ENCODE measurements around the gene RGS4. TPM values are rescaled to one million over a fixed set of nuclear protein-coding genes. Genes with fewer than 3 reads are reported as not detected.
A peak's percentile ranks its signal among the peaks of the same experiment; 100 is the strongest.

Gene RGS4
- total RNA-seq, 1 donor from 2014 or later, result 20.8 TPM

DNA sequence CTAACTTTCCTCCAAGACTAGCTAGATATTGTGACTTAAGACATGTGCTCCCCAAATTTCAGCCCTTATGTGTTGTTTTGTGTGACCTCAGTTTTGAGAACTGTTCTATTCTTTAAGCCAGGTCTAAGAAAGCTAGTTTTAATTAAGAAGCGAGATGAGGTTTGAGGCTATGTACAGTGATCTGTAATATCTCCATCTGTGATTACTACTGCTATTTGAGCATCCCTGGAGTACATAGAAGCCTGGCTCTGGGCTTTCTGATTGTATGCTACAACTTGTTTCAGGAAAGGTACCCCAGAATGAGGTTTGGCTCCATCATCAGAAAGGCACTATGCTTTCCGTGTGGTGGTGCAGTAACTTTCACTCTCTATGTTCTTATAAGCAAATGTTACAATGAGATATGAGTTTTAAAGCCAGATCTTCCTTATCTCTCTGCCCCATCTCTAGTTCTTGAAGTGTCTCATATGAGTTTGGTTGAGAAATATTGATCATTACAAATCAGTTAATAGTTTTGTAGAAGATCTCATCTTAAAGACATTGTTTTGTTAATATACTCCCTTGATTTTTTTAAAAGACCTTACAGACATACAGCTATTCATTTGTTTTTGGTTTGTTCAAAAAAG lies 605 bp downstream of the RGS4 start:
- DNase-seq (ENCODE audit: low read depth), result no peak
- TF ChIP-seq, protein P1, sequence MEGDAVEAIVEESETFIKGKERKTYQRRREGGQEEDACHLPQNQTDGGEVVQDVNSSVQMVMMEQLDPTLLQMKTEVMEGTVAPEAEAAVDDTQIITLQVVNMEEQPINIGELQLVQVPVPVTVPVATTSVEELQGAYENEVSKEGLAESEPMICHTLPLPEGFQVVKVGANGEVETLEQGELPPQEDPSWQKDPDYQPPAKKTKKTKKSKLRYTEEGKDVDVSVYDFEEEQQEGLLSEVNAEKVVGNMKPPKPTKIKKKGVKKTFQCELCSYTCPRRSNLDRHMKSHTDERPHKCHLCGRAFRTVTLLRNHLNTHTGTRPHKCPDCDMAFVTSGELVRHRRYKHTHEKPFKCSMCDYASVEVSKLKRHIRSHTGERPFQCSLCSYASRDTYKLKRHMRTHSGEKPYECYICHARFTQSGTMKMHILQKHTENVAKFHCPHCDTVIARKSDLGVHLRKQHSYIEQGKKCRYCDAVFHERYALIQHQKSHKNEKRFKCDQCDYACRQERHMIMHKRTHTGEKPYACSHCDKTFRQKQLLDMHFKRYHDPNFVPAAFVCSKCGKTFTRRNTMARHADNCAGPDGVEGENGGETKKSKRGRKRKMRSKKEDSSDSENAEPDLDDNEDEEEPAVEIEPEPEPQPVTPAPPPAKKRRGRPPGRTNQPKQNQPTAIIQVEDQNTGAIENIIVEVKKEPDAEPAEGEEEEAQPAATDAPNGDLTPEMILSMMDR (IDR thresholded peaks at IDR 0.05; ENCODE audit: insufficient read depth, low read length, poor library complexity, severe bottlenecking), result no peak
- Histone ChIP-seq H3K27me3 (ENCODE audit: control insufficient read depth, insufficient read depth, low read length) (no peaks in the 10 kb centered on the region), H3K36me3 (ENCODE audit: control insufficient read depth, insufficient read depth, low read length) (no peaks in the 10 kb centered on the region), H3K4me3 (ENCODE audit: low read depth, low read length) (peak overlapping the region; percentile 46)

DNA sequence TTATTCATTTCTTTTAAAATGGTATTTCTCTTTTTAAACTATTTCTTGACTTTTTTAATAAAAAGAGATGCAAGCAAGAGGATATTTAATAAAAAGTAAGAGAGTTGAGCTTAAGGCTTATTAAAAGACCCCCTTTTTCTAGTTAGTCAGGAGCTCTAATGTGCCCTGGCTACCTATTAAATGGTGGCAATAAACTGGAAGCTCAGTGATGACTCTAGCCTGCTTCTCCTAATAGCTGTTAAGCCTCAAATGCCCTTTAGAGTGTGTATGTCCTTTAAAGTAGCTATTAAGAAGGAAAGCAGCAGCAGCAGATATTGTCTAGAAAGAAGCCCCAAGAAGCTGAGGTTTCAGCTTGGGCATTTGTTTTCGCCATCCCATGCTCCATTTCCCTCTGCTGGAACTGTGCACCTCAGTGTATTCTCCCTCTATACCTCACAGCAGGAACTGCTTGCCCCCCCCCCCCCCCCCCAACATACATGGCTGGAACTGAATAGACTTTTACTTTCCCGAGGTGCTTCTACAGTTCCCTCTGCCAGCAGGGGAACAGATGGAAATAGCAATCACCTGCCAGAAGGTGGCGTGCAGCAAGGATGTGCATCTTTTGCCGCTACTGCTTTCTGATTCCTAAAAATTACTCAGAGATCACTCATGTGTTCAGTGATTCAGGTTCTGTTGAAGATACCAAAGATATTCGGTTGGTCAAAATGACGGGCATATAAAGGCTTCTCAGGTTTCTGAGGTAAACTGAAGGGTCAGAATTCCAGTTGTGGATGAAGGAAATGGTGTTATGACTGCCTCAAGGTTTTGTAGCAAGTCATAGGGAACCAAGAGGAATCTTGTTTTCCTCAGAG lies 2.5 kb downstream of the RGS4 start:
- peak overlapping the region; percentile 46 for H3K4me3 ChIP-seq (ENCODE audit: low read depth, low read length)
- H3K27me3 ChIP-seq (ENCODE audit: control insufficient read depth, insufficient read depth, low read length), result no peaks in the 10 kb centered on the region
- DNase-seq (ENCODE audit: low read depth), result peak; percentile 63
- no peaks in the 10 kb centered on the region for H3K36me3 ChIP-seq (ENCODE audit: control insufficient read depth, insufficient read depth, low read length)
- TF ChIP-seq, protein P1 (IDR thresholded peaks at IDR 0.05; ENCODE audit: insufficient read depth, low read length, poor library complexity, severe bottlenecking), result peak; percentile 84

DNA sequence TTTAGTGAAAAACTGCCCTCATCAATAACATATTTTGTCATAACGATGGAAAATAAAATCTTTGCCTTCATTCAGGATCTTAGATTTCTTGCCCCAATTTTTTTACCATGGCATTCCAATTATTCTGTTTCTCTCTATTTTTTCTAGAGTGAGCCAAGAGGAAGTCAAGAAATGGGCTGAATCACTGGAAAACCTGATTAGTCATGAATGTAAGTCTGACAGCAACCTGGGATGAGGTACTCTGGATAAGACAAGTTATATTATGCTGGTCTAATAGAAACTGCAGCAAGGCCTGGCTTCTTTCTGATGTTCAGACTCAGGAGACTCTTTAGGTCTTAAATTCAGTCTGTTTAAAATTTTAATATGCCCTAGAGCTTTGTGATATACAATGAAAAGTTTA lies 3.5 kb downstream of the RGS4 start:
- H3K27me3 ChIP-seq (ENCODE audit: control insufficient read depth, insufficient read depth, low read length), result no peaks in the 10 kb centered on the region
- H3K36me3 ChIP-seq (ENCODE audit: control insufficient read depth, insufficient read depth, low read length), result no peaks in the 10 kb centered on the region
- TF ChIP-seq, protein P1 (IDR thresholded peaks at IDR 0.05; ENCODE audit: insufficient read depth, low read length, poor library complexity, severe bottlenecking), result no peak
- H3K4me3 ChIP-seq (ENCODE audit: low read depth, low read length), result no peak overlapping the region
- DNase-seq (ENCODE audit: low read depth), result no peak

DNA sequence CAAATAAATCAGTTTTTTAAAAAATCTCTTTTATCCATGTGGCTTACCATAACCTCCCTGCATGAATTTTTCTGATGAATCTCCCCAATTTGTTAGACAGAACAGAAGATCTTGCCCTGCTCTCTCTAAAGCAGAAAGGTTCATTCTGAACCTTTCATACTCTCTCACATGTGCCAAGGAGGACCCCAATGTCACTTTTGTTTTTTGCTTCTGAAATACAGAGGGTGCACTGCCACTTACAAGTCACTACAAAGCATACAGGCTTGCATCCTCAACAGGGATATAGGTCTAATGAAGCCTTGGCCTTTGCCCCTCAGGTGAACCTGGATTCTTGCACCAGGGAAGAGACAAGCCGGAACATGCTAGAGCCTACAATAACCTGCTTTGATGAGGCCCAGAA lies 4.8 kb downstream of the RGS4 start:
- TF ChIP-seq, protein P1 (IDR thresholded peaks at IDR 0.05; ENCODE audit: insufficient read depth, low read length, poor library complexity, severe bottlenecking), result no peak
- H3K4me3 ChIP-seq (ENCODE audit: low read depth, low read length), result no peak overlapping the region
- H3K27me3 ChIP-seq (ENCODE audit: control insufficient read depth, insufficient read depth, low read length), result no peaks in the 10 kb centered on the region
- DNase-seq (ENCODE audit: low read depth), result no peak
- H3K36me3 ChIP-seq (ENCODE audit: control insufficient read depth, insufficient read depth, low read length), result no peaks in the 10 kb centered on the region

DNA sequence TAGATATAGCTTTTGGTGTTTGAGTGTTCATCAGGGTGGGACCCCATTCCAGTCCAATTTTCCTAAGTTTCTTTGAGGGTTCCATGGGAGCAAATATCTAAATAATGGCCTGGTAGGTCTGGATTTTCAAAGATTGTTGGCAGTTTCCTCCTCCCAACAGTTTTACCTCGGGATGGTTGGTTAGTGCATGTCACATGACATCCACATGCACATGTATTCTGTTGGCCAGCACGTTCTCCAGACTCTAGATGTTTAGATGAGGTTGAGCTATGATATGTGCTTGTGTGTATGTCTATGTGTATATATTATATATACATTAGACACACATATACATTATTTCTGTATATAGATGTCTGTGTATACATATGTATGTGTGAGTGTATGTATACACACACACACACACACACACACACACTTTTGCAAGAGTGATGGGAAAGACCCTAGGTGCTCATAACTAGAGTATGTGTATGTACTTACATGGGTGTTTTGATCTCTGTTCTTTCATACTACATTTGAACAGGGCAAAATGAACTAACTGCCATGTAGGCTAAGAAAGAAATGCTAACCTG lies 5.6 kb downstream of the RGS4 start:
- DNase-seq (ENCODE audit: low read depth), result no peak
- Histone ChIP-seq H3K36me3 (ENCODE audit: control insufficient read depth, insufficient read depth, low read length) (no peaks in the 10 kb centered on the region), H3K4me3 (ENCODE audit: low read depth, low read length) (no peak overlapping the region), H3K27me3 (ENCODE audit: control insufficient read depth, insufficient read depth, low read length) (no peaks in the 10 kb centered on the region)
- TF ChIP-seq, protein P1 (IDR thresholded peaks at IDR 0.05; ENCODE audit: insufficient read depth, low read length, poor library complexity, severe bottlenecking), result no peak
